ENCODE measurements around the gene PPP4R3A.
A peak's percentile ranks its signal among the peaks of the same experiment; 100 is the strongest.

The PPP4R3A gene

DNA sequence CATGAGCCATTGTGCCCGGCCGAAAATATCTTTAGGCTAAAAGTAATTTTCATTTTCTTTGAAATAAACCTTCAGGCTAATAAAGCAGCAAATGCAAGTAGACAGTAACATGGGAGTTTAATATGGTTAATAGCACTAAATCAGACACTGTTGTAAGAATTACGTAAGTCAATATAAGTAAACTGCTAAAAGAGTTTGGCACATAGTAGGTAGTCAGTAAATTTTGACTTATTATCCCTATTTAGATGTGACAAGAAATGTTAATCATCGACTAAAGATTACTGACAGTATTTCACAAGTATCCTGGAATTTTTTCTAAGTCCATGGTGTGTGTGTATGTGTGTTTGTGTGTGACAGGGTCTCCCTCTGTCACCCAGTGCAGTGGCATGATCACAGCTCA lies 3.9 kb downstream of the PPP4R3A start:
- TF ChIP-seq RAD21 (IDR thresholded peaks at IDR 0.05; ENCODE audit: low read depth) = no peak

DNA sequence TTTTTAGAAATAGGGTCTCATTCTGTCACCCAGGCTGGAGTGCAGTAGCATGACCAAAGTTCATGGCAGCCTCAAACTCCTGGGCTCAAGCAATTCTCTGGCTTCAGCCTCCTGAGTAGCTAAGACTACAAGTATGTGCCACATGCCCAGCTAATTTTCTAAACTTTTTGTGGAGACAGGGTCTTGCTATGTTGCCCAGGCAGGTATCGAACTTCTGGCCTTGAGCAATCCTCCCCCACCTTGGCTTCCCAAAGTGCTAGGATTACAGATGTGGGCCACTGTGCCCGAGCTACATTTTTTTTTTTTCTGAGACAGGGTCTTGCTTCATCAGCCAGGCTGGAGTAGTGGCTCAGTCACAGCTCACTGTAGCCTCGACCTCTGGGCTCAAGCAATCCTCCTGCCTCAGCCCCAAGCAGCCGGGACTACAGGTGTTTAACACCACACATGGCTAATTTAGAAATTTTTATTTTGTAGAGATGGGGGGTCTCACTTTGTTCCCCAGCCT lies 7.1 kb downstream of the PPP4R3A start:
- TF ChIP-seq, protein P1, sequence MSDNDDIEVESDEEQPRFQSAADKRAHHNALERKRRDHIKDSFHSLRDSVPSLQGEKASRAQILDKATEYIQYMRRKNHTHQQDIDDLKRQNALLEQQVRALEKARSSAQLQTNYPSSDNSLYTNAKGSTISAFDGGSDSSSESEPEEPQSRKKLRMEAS (IDR thresholded peaks at IDR 0.05) = no peak
- no peak for TF ChIP-seq EGR1 (IDR thresholded peaks at IDR 0.05)
- no peak for TF ChIP-seq CREB1 (IDR thresholded peaks at IDR 0.05; ENCODE audit: low read depth)
- TF ChIP-seq TAF1 (IDR thresholded peaks at IDR 0.05; ENCODE audit: low read depth) = no peak
- TF ChIP-seq, protein P2, sequence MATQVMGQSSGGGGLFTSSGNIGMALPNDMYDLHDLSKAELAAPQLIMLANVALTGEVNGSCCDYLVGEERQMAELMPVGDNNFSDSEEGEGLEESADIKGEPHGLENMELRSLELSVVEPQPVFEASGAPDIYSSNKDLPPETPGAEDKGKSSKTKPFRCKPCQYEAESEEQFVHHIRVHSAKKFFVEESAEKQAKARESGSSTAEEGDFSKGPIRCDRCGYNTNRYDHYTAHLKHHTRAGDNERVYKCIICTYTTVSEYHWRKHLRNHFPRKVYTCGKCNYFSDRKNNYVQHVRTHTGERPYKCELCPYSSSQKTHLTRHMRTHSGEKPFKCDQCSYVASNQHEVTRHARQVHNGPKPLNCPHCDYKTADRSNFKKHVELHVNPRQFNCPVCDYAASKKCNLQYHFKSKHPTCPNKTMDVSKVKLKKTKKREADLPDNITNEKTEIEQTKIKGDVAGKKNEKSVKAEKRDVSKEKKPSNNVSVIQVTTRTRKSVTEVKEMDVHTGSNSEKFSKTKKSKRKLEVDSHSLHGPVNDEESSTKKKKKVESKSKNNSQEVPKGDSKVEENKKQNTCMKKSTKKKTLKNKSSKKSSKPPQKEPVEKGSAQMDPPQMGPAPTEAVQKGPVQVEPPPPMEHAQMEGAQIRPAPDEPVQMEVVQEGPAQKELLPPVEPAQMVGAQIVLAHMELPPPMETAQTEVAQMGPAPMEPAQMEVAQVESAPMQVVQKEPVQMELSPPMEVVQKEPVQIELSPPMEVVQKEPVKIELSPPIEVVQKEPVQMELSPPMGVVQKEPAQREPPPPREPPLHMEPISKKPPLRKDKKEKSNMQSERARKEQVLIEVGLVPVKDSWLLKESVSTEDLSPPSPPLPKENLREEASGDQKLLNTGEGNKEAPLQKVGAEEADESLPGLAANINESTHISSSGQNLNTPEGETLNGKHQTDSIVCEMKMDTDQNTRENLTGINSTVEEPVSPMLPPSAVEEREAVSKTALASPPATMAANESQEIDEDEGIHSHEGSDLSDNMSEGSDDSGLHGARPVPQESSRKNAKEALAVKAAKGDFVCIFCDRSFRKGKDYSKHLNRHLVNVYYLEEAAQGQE (IDR thresholded peaks at IDR 0.05; ENCODE audit: low read depth) = no peak
- TF ChIP-seq NFIC (IDR thresholded peaks at IDR 0.05) = no peak

DNA sequence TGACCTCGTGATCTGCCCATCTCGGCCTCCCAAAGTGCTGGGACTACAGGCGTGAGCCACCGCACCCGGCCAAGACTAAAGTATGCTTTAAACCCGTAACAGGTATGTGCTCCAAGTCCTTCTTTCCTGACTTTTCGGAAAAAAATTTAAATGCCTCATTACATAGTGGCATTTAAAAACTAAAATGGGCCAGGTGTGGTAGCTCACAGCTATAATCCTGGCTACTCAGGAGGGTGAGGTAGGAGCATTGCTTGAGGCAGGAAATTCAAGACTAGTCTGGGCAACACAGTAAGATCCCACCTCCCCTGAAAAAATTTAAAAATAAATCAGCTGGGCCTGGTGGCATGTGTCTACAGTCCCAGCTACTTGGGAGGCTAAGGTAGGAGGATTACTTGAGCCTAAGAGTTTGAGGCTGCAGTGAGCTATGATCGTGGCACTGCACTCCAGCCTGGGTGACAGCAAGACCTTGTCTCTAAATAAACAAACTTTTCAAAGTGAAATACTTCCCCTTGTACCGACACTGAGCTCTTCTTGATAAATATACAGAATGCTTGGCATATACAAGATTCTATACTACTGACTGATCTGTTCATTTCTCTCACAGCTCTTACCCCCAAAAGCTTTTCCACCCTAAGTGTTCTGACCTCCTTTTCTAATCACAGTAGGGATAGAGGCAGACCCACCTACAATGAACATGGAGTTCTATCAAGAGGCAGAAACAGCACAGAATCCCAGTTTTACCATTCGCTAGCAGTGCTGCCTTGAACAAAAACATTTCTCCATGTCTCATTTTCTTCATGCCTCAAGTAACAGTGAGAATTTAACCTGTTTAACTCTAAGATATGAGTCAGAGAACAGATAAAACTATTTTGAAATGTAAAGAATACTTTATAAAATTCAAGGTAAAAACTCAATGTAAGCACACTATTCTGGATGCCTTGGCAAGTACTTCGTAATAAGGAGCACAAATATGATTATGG lies 7.9 kb downstream of the PPP4R3A start:
- TF ChIP-seq ZBTB7A (IDR thresholded peaks at IDR 0.05; ENCODE audit: low read depth) (no peak), TAF1 (IDR thresholded peaks at IDR 0.05; ENCODE audit: low read depth) (no peak), YY1 (IDR thresholded peaks at IDR 0.05; ENCODE audit: low read depth) (no peak), TCF12 (IDR thresholded peaks at IDR 0.05; ENCODE audit: low read depth) (no peak)
- TF ChIP-seq, protein P3, sequence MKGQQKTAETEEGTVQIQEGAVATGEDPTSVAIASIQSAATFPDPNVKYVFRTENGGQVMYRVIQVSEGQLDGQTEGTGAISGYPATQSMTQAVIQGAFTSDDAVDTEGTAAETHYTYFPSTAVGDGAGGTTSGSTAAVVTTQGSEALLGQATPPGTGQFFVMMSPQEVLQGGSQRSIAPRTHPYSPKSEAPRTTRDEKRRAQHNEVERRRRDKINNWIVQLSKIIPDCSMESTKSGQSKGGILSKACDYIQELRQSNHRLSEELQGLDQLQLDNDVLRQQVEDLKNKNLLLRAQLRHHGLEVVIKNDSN (IDR thresholded peaks at IDR 0.05) = no peak

DNA sequence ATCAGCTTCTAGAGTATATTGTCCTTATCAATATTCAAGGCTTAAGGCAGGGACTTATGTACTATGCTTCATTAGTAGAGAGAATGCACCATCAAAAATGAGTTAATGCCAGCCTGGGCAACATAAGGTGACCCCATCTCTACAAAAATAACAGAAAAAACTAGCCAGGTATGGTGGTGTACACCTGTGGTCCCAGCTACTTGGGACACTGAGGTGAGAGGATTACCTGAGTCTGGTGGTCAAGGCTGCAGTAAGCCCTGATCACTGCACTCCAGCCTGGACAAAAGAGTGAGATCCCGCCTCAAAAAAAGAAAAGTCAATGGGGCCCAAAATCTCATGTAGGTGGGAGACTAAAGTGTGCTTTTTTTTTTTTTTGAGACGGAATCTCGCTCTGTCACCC lies 8.8 kb downstream of the PPP4R3A start:
- TF ChIP-seq FOXM1 (IDR thresholded peaks at IDR 0.05; ENCODE audit: borderline replicate concordance, low read depth) = no peak
- TF ChIP-seq EGR1 (IDR thresholded peaks at IDR 0.05) = no peak
- TF ChIP-seq YY1 (IDR thresholded peaks at IDR 0.05; ENCODE audit: low read depth) = no peak
- TF ChIP-seq, protein P3 (IDR thresholded peaks at IDR 0.05) = no peak
- no peak for TF ChIP-seq TEAD4 (IDR thresholded peaks at IDR 0.05)
- TF ChIP-seq ZBTB7A (IDR thresholded peaks at IDR 0.05; ENCODE audit: low read depth) = no peak
- TF ChIP-seq NFIC (IDR thresholded peaks at IDR 0.05) = no peak

DNA sequence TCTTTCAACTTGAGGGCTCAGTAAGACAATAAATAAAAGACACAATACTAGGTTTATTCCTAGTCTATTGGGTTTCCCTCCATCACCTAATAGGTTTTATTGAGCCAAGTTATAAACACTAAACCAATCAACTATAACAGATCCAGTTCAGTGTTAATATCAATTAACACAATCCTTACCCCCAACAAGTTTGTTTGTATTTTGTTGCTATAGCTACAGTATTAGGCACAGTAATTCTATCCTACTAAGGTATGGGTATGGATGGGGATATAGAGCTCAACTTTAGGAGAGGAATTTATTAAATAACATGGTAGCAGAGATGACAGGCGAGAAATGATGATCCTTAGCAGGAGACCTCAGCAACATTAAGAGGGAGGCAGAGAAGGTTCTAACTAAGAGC lies 13.3 kb downstream of the PPP4R3A start:
- TF ChIP-seq TEAD4 (IDR thresholded peaks at IDR 0.05) (no peak), NFIC (IDR thresholded peaks at IDR 0.05) (no peak), RAD21 (IDR thresholded peaks at IDR 0.05; ENCODE audit: low read depth) (no peak), YY1 (IDR thresholded peaks at IDR 0.05; ENCODE audit: low read depth) (no peak), TAF1 (IDR thresholded peaks at IDR 0.05; ENCODE audit: low read depth) (no peak), EGR1 (IDR thresholded peaks at IDR 0.05) (no peak), CEBPB (IDR thresholded peaks at IDR 0.05) (no peak), EP300 (IDR thresholded peaks at IDR 0.05; ENCODE audit: borderline replicate concordance) (no peak), CREB1 (IDR thresholded peaks at IDR 0.05; ENCODE audit: low read depth) (no peak), TCF12 (IDR thresholded peaks at IDR 0.05; ENCODE audit: low read depth) (no peak), ZBTB7A (IDR thresholded peaks at IDR 0.05; ENCODE audit: low read depth) (no peak), FOXM1 (IDR thresholded peaks at IDR 0.05; ENCODE audit: borderline replicate concordance, low read depth) (no peak)
- TF ChIP-seq, protein P2 (IDR thresholded peaks at IDR 0.05; ENCODE audit: low read depth) = no peak
- TF ChIP-seq, protein P1 (IDR thresholded peaks at IDR 0.05) = no peak
- TF ChIP-seq, protein P3 (IDR thresholded peaks at IDR 0.05) = no peak

DNA sequence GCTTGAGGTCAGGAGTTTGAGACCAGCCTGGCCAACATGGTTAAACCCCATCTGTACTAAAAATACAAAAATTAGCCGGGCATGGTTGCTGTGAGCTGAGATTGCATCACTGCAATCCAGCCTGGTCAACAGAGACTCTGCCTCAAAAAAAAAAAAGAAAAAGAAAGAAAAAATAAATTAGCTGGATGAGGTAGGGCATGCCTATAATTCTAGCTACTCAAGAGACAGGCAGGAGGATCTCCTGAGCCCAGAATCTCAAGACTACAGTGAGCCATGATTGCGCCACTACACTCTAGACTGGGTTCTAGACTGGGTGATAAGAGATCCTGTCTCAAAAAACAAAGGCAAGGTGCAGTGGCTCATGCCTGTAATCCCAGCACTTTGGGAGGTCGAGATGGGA lies 16.9 kb downstream of the PPP4R3A start:
- TF ChIP-seq CEBPB (IDR thresholded peaks at IDR 0.05) (0 out of 2 replicates have a peak, but pooled peaks have one; percentile 22), EGR1 (IDR thresholded peaks at IDR 0.05) (no peak)
